SK-N-SH (cell line): ENCODE results near the gene FKBP5. TPM values are rescaled to one million over a fixed set of nuclear protein-coding genes. Genes with fewer than 3 reads are reported as not detected.

Experiments used
- CTCF ChIA-PET: fragments of 300-600, 350-600 bp; formaldehyde crosslinking; extraction: SDS; loops from one replicate; lab custom pipeline; 2021; lab: Yijun Ruan, JAX
- POLR2A ChIA-PET: fragments of 350-600 bp; sonication (Branson Sonifier 250); formaldehyde crosslinking; extraction: SDS; loops from one replicate; lab custom pipeline; 2020; ENCODE audit warnings: antibody characterized with exemption, inconsistent platforms; lab: Yijun Ruan, JAX
- DNase-seq: peaks from one replicate; pipeline ENCODE4 v3.0.0; 2012
- H2AFZ ChIP-seq: fragments of 200-600 bp; sonication (generic); 2 replicates; pipeline ENCODE4 v1.8.1; 2016; ENCODE audit warnings: antibody characterized with exemption, mild to moderate bottlenecking, low read depth
- H3F3A ChIP-seq: fragments of 200-600 bp; sonication (generic); replicated peaks from 2 replicates; pipeline ENCODE3; 2016; ENCODE audit warnings: antibody characterized with exemption, mild to moderate bottlenecking; ENCODE audit not compliant: insufficient read depth
- H3K27ac ChIP-seq, 2 experiments: fragments of 200-500 bp in 1 of 2; fragments of 200-600 bp in 1 of 2; sonication (Bioruptor generic) in 1 of 2; sonication (generic), shearing (Covaris generic) in 1 of 2; 2 replicates each; pipeline versions ENCODE4 v1.5.1 to v1.6.1; 2014 to 2016; ENCODE audit warnings: low read depth in 2 of 2, inconsistent platforms in 1 of 2, low read length in 1 of 2, mild to moderate bottlenecking in 1 of 2, mixed read lengths in 1 of 2
- H3K27me3 ChIP-seq: fragments of 200-600 bp; sonication (generic), shearing (Covaris generic); 2 replicates; pipeline ENCODE4 v1.6.1; 2016; ENCODE audit warnings: mixed run types; ENCODE audit not compliant: insufficient read depth
- H3K36me3 ChIP-seq, 2 experiments: fragments of 200-500 bp in 1 of 2; fragments of 200-600 bp in 1 of 2; sonication (Bioruptor generic) in 1 of 2; sonication (generic) in 1 of 2; replicated peaks in 1 of 2; 2 replicates each; pipeline versions ENCODE3 to v1.5.1; 2014 to 2016; ENCODE audit warnings: low read length in 1 of 2, mild to moderate bottlenecking in 1 of 2; ENCODE audit not compliant: insufficient read depth in 2 of 2, control insufficient read depth in 1 of 2
- H3K4me1 ChIP-seq, 2 experiments: fragments of 200-500 bp in 1 of 2; fragments of 200-600 bp in 1 of 2; sonication (Bioruptor generic) in 1 of 2; sonication (generic), shearing (Covaris generic) in 1 of 2; 2 replicates each; pipeline versions ENCODE4 v1.5.1 to v1.6.1; 2014 to 2016; ENCODE audit warnings: low read depth in 1 of 2, low read length in 1 of 2, mixed run types in 1 of 2; ENCODE audit not compliant: insufficient read depth in 2 of 2, control insufficient read depth in 1 of 2
- H3K4me2 ChIP-seq: fragments of 200-600 bp; sonication (generic), shearing (Covaris generic); 2 replicates; pipeline ENCODE4 v1.6.1; 2017; ENCODE audit warnings: mixed run types
- H3K4me3 ChIP-seq, 2 experiments: fragments of 200-500 bp in 1 of 2; fragments of 200-600 bp in 1 of 2; sonication (Bioruptor generic) in 1 of 2; sonication (generic), shearing (Covaris generic) in 1 of 2; 2 replicates each; pipeline versions ENCODE4 v1.5.1 to v1.8.1; 2014 to 2016; ENCODE audit warnings: low read depth in 2 of 2, inconsistent platforms in 1 of 2, low read length in 1 of 2, mild to moderate bottlenecking in 1 of 2, mixed read lengths in 1 of 2, moderate library complexity in 1 of 2
- H3K79me2 ChIP-seq: fragments of 200-600 bp; sonication (generic); 2 replicates; pipeline ENCODE4 v1.8.1; 2017; ENCODE audit warnings: mild to moderate bottlenecking; ENCODE audit not compliant: insufficient read depth
- H3K9ac ChIP-seq: fragments of 200-600 bp; sonication (generic); 2 replicates; pipeline ENCODE4 v1.6.1; 2017; ENCODE audit warnings: mixed run types
- H3K9me2 ChIP-seq: fragments of 200-600 bp; sonication (generic); 2 replicates; pipeline ENCODE4 v1.6.1; 2017; ENCODE audit warnings: mixed run types
- H3K9me3 ChIP-seq: fragments of 200-600 bp; sonication (generic); 2 replicates; pipeline ENCODE4 v1.6.1; 2017; ENCODE audit warnings: mixed run types, mild to moderate bottlenecking, moderate library complexity
- H4K20me1 ChIP-seq: fragments of 200-600 bp; sonication (generic); 2 replicates; pipeline ENCODE4 v1.6.1; 2017; ENCODE audit warnings: mild to moderate bottlenecking, mixed run types; ENCODE audit not compliant: insufficient read depth
- CHD2 ChIP-seq: fragments of 150-350 bp; IDR thresholded peaks from 2 replicates; pipeline ENCODE4 v1.6.1; 2018; ENCODE audit warnings: low read length; ENCODE audit not compliant: partially characterized antibody
- FOSL2 ChIP-seq: IDR thresholded peaks from 2 replicates; pipeline ENCODE4 v1.4.0; 2012; ENCODE audit warnings: low read depth, mild to moderate bottlenecking, moderate library complexity, borderline replicate concordance
- FOXJ3 ChIP-seq: sonication (generic); formaldehyde crosslinking; IDR thresholded peaks from 2 replicates; pipeline ENCODE4 v1.5.1; 2020; ENCODE audit warnings: mild to moderate bottlenecking, missing genetic modification reagents
- FOXM1 ChIP-seq: IDR thresholded peaks from 2 replicates; pipeline ENCODE4 v1.4.0; 2012; ENCODE audit warnings: low read depth, mild to moderate bottlenecking
- GABPA ChIP-seq: IDR thresholded peaks from 2 replicates; pipeline ENCODE4 v1.4.0; 2012; ENCODE audit warnings: low read depth, mild to moderate bottlenecking
- GATA2 ChIP-seq: sonication (generic); formaldehyde crosslinking; IDR thresholded peaks from 2 replicates; pipeline ENCODE4 v1.5.0; 2020; ENCODE audit warnings: mild to moderate bottlenecking, missing genetic modification reagents
- JUND ChIP-seq: IDR thresholded peaks from 2 replicates; pipeline ENCODE4 v1.4.0; 2012
- MEF2A ChIP-seq: IDR thresholded peaks from 2 replicates; pipeline ENCODE4 v1.4.0; 2012; ENCODE audit warnings: low read depth, borderline replicate concordance
- POLR2AphosphoS5 ChIP-seq: IDR thresholded peaks from 2 replicates; pipeline ENCODE4 v1.6.1; 2012; ENCODE audit warnings: low read depth, low read length
- RAD21 ChIP-seq: IDR thresholded peaks from 2 replicates; pipeline ENCODE4 v1.6.1; 2012; ENCODE audit warnings: mild to moderate bottlenecking, low read length
- RCOR1 ChIP-seq: fragments of 150-350 bp; IDR thresholded peaks from 2 replicates; pipeline ENCODE4 v1.6.1; 2017; ENCODE audit warnings: antibody characterized with exemption, low read length
- REST ChIP-seq: IDR thresholded peaks from 2 replicates; pipeline ENCODE4 v1.6.1; 2012; ENCODE audit warnings: mild to moderate bottlenecking, low read depth, low read length, moderate library complexity
- RFX5 ChIP-seq: IDR thresholded peaks from 2 replicates; pipeline ENCODE4 v1.6.1; 2012; ENCODE audit warnings: mild to moderate bottlenecking, improper control_type of control experiment, low read length
- RXRA ChIP-seq: IDR thresholded peaks from 2 replicates; pipeline ENCODE4 v1.4.0; 2012; ENCODE audit warnings: low read depth, mild to moderate bottlenecking, borderline replicate concordance
- TCF12 ChIP-seq: IDR thresholded peaks from 2 replicates; pipeline ENCODE4 v1.4.0; 2012
- TEAD4 ChIP-seq: IDR thresholded peaks from 2 replicates; pipeline ENCODE4 v1.4.0; 2012; ENCODE audit warnings: mild to moderate bottlenecking, borderline replicate concordance; ENCODE audit not compliant: insufficient read depth
- WGBS: methylation state at CpG from one replicate; pipeline ENCODE4 v1.1.6; 2017; ENCODE audit warnings: low lambda C conversion rate; 5-methylcytosine and 5-hydroxymethylcytosine counted together
- polyA plus RNA-seq, 3 experiments: library from polyadenylated mRNA; depleted of rRNA; stranded (reverse); fragments of >200 nt; gene quantifications; 2 replicates each; pipeline ENCODE4 v1.2.3, GENCODE V29; 2012
- TF ChIP-seq, protein P1 (sequence below): fragments of 200-600 bp; sonication (generic); IDR thresholded peaks from 2 replicates; pipeline ENCODE4 v1.6.1; 2017; ENCODE audit warnings: antibody characterized with exemption, mild to moderate bottlenecking, moderate library complexity
- TF ChIP-seq, protein P2 (sequence below): IDR thresholded peaks from 2 replicates; pipeline ENCODE4 v1.4.0; 2012; ENCODE audit warnings: low read depth, borderline replicate concordance
- TF ChIP-seq, protein P3 (sequence below): fragments of 150-350 bp; IDR thresholded peaks from 2 replicates; pipeline ENCODE4 v1.6.1; 2017; ENCODE audit warnings: antibody characterized with exemption, low read length, low read depth, borderline replicate concordance

The FKBP5 gene
- polyA plus RNA-seq, 1 of the 3 experiments (the other 2 are of a cell fraction): 5.1 TPM

GRCh38 chr6:35633579-35634089 lies 55.1 kb downstream of the FKBP5 start:
- TF ChIP-seq, protein P1, sequence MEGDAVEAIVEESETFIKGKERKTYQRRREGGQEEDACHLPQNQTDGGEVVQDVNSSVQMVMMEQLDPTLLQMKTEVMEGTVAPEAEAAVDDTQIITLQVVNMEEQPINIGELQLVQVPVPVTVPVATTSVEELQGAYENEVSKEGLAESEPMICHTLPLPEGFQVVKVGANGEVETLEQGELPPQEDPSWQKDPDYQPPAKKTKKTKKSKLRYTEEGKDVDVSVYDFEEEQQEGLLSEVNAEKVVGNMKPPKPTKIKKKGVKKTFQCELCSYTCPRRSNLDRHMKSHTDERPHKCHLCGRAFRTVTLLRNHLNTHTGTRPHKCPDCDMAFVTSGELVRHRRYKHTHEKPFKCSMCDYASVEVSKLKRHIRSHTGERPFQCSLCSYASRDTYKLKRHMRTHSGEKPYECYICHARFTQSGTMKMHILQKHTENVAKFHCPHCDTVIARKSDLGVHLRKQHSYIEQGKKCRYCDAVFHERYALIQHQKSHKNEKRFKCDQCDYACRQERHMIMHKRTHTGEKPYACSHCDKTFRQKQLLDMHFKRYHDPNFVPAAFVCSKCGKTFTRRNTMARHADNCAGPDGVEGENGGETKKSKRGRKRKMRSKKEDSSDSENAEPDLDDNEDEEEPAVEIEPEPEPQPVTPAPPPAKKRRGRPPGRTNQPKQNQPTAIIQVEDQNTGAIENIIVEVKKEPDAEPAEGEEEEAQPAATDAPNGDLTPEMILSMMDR: no peak
- TF ChIP-seq FOXJ3 (CRISPR knock-in tag) (no peak), FOXM1 (no peak), JUND (no peak), POLR2AphosphoS5 (no peak), FOSL2 (no peak), CHD2 (no peak), TEAD4 (no peak), GABPA (no peak), RXRA (no peak), RAD21 (no peak), RCOR1 (no peak), GATA2 (CRISPR knock-in tag) (no peak), TCF12 (no peak), MEF2A (no peak), RFX5 (no peak), REST (no peak)
- TF ChIP-seq, protein P2, sequence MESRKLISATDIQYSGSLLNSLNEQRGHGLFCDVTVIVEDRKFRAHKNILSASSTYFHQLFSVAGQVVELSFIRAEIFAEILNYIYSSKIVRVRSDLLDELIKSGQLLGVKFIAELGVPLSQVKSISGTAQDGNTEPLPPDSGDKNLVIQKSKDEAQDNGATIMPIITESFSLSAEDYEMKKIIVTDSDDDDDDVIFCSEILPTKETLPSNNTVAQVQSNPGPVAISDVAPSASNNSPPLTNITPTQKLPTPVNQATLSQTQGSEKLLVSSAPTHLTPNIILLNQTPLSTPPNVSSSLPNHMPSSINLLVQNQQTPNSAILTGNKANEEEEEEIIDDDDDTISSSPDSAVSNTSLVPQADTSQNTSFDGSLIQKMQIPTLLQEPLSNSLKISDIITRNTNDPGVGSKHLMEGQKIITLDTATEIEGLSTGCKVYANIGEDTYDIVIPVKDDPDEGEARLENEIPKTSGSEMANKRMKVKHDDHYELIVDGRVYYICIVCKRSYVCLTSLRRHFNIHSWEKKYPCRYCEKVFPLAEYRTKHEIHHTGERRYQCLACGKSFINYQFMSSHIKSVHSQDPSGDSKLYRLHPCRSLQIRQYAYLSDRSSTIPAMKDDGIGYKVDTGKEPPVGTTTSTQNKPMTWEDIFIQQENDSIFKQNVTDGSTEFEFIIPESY: no peak
- TF ChIP-seq, protein P3, sequence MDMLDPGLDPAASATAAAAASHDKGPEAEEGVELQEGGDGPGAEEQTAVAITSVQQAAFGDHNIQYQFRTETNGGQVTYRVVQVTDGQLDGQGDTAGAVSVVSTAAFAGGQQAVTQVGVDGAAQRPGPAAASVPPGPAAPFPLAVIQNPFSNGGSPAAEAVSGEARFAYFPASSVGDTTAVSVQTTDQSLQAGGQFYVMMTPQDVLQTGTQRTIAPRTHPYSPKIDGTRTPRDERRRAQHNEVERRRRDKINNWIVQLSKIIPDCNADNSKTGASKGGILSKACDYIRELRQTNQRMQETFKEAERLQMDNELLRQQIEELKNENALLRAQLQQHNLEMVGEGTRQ: no peak
- no peaks in the 10 kb centered on the region for H3K9me2 ChIP-seq
- H3K4me3 ChIP-seq: no peak overlapping the region
- no peak overlapping the region for H3K27ac ChIP-seq
- ChIA-PET POLR2A (no interaction called here), CTCF (interaction anchor here (2.9 to 3.4 kb wide), 2 partner anchors 9 to 103 kb away, joined by 11 to 14 read pairs; partner anchors contain the start of gene ARMC12)
- no peak overlapping the region for H3K4me2 ChIP-seq
- 82% methylated on average over 4 of the region's 4 CpGs for WGBS
- no peak overlapping the region for H3K9ac ChIP-seq
- H3F3A ChIP-seq: no peaks in the 10 kb centered on the region
- H3K79me2 ChIP-seq: no peaks in the 10 kb centered on the region
- H3K9me3 ChIP-seq: no peaks in the 10 kb centered on the region
- H4K20me1 ChIP-seq: no peaks in the 10 kb centered on the region
- no peak overlapping the region for H2AFZ ChIP-seq
- H3K4me1 ChIP-seq: no peaks in the 10 kb centered on the region; a peak in 1 of 4 replicates
- H3K36me3 ChIP-seq: peaks cover 0 to 4% of the 10 kb centered on the region in 2 experiments
- no peaks in the 10 kb centered on the region for H3K27me3 ChIP-seq
- DNase-seq: no peak
